ENCODE data around the gene SBK1. TPM values are rescaled to one million over a fixed set of nuclear protein-coding genes. Genes with fewer than 3 reads are reported as not detected.
A peak's percentile ranks its signal among the peaks of the same experiment; 100 is the strongest.
"Not testable (repeated sequence)": the region's sequence is repeated elsewhere in the genome, so short reads cannot be mapped to it uniquely, and the experiment has no call there.

Gene SBK1
- total RNA-seq, 2 experiments from 2014 or later: 17.9 to 19.4 TPM

DNA sequence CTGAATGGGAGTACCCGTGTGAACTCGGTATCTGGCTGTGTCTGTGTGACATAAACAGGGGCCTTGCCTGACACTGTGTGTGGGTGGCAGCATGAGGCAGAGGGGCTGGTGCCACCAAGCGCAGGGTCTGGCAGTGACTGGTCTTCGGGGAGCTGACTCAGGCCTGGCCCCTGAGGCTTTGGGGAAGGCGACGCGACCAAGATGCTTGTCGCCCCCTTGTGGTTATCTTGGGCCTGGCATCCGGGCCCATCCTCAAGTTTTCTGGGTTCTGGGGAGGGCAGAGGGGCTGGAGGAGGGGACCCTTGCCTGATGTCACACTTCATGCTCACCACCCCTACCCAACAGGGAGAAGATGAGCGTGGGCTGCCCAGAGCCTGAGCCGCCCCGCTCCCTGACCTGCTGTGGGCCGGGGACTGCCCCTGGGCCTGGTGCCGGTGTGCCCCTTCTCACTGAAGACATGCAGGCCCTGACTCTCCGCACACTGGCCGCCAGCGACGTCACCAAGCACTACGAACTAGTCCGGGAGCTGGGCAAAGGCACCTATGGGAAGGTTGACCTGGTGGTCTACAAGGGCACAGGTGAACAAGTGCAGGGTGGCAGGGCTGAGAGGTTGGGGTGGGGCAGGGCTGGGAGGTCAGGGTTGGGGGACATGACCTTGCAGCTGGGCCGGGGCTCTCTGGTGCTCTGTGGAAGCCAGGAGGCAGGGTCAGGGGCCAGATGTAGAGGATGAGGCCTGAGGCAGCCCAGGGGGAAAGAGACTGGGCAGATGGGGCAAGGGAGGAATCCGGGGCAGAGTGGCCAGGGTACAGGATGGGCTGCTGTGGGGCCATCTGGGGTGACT lies 24.9 kb downstream of the SBK1 start:
- H3K4me3 Mint-ChIP-seq: no peak overlapping the region
- peak; percentile 73 for DNase-seq
- H3K27me3 Mint-ChIP-seq: no peaks in the 10 kb centered on the region
- ChIA-PET POLR2A (no interaction called here), CTCF (interaction anchor here (0.6 to 2.4 kb wide), 12 partner anchors 10 to 293 kb away, joined by 3 to 9 read pairs (median 6); partner anchors contain the start of gene SULT1A1)
- peaks cover 6% of the 10 kb centered on the region for H3K36me3 Mint-ChIP-seq (ENCODE audit: low read depth)
- no peaks in the 10 kb centered on the region for H3K9me3 Mint-ChIP-seq
- peak overlapping the region; percentile 46 for H3K27ac Mint-ChIP-seq
- H3K4me1 Mint-ChIP-seq: peaks cover 19% of the 10 kb centered on the region

DNA sequence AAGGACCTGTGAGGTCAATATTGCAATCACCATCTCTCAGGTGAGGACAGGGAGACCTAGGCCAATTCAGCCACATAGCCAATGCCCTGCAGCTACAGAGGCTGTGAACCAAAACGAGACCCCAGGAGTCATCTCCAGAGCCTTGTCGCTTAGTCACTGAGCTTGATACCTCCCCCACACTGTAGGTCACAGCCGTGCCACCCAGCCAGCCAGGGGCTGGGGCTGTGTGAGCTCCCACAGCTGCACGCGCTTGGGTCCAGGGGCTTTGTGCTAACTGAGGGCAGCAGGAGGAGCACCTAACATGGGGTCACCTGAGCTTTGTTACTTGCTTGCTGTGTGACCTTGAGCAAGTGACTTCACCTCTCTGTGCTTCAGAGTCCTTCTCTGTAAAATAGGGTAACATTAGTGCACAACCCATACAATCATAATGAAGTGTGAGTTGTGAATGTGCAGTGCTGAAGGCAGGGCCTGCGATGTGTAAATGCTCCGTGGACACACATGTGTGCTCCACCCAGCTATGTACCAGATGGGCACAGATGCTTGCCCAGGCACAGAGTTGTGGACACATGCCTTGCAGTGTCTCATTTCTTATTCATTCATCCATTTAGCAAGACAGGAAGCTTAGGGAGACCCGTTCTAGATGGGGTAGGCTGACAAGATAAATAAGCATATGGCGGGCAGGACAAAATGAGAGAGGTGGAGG lies 25.9 kb downstream of the SBK1 start:
- peak overlapping the region; percentile 46 for H3K27ac Mint-ChIP-seq
- H3K4me1 Mint-ChIP-seq: peaks cover 14% of the 10 kb centered on the region
- no peak overlapping the region for H3K4me3 Mint-ChIP-seq
- H3K36me3 Mint-ChIP-seq (ENCODE audit: low read depth): peaks cover 3% of the 10 kb centered on the region
- POLR2A ChIA-PET: no interaction called here
- H3K27me3 Mint-ChIP-seq: no peaks in the 10 kb centered on the region
- no peak for DNase-seq
- CTCF ChIA-PET: interaction anchor here (1.2 to 2.4 kb wide), 6 partner anchors 9 to 41 kb away, joined by 3 to 9 read pairs (median 6); no protein-coding TSS in a partner anchor
- H3K9me3 Mint-ChIP-seq: no peaks in the 10 kb centered on the region

DNA sequence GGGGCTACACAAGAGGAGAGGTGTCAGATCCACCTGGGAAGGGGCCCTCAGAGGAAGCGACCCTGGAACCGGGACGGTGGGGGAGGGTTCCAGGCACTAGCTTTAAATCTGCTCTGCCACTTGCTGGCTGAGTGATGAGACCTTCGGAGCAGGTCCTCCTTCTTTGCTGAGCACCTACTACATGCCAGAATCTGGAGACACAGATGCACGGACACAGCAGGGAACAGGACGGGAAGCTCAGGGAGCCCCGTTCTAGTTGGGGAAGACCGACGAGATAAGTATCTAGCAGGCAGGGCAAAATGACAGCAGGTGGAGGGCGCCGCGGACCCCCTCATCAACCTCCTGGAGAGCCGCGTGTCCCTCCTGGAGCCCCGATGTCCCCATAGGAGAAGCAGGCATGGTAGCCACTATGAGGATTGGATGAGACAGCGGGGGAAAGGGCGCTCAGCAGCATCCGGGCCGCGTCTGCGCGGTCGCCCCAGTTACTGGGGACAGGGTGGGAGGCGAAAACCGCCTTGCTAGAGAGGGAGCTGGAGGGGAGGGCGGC lies 27.2 kb downstream of the SBK1 start:
- H3K4me3 Mint-ChIP-seq: no peak overlapping the region
- DNase-seq: no peak
- peak overlapping the region; percentile 5 for H3K27ac Mint-ChIP-seq
- H3K9me3 Mint-ChIP-seq: no peaks in the 10 kb centered on the region
- H3K36me3 Mint-ChIP-seq (ENCODE audit: low read depth): peaks cover 3% of the 10 kb centered on the region
- POLR2A ChIA-PET: no interaction called here
- no peaks in the 10 kb centered on the region for H3K27me3 Mint-ChIP-seq
- CTCF ChIA-PET: interaction anchor here (1.2 to 1.6 kb wide), 3 partner anchors 36 to 41 kb away, joined by 3 to 4 read pairs (median 3); no protein-coding TSS in a partner anchor
- H3K4me1 Mint-ChIP-seq: peaks cover 14% of the 10 kb centered on the region

GRCh38 chr16:28320023-28320561 lies 27.8 kb downstream of the SBK1 start:
- Mint-ChIP-seq H3K4me3 (no peak overlapping the region), H3K9me3 (no peaks in the 10 kb centered on the region), H3K27me3 (no peaks in the 10 kb centered on the region), H3K36me3 (ENCODE audit: low read depth) (peaks cover 3% of the 10 kb centered on the region), H3K27ac (no peak overlapping the region), H3K4me1 (peaks cover 13% of the 10 kb centered on the region)
- CTCF ChIA-PET: interaction anchor here (1.2 to 1.6 kb wide), 3 partner anchors 36 to 42 kb away, joined by 3 to 4 read pairs (median 3); no protein-coding TSS in a partner anchor
- POLR2A ChIA-PET: no interaction called here
- no peak for DNase-seq

- no peak overlapping the region for H3K4me3 Mint-ChIP-seq
- CTCF ChIA-PET: interaction anchor here (1.2 to 1.7 kb wide), 4 partner anchors 8 to 43 kb away, joined by 3 to 15 read pairs (median 4); no protein-coding TSS in a partner anchor
Measured at GRCh38 chr16:28320741-28321140, 28.4 kb downstream of the SBK1 start.

DNA sequence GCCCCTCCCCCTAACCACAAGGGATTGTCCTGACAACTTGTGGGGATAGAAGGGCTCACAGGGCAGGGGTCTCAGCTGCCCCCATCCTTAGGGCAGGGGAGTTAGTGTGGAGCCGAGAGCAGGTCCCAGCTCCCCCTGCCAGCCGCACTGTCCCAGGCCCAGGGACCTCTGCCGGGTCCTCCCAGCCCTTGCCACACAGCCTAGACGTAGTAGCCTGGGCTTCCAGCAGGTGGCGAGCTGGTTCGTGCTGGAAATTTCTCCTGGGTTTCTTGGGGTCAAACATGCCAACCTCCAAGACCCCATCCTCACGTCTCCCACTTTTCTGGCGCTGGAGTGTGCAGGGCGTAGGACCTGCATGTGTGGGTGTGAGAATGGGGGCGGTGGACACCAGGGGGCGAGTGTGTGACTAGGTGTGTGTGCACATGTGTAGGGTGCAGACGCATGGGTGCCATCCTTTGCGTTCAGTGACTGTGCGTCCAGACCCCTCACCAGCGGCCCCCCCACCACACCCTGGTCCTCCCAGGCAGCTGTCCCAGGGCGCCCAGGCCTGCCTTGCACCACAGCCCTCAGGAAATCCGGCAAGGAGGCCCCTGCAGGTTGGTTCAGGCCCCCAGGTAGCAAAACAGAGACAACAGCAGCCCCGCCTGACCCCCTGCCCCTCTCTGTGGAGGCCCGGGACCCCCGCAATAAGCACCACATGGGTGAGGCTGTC lies 29.5 kb downstream of the SBK1 start:
- Mint-ChIP-seq H3K36me3 (ENCODE audit: low read depth) (peaks cover 3% of the 10 kb centered on the region), H3K27ac (no peak overlapping the region), H3K4me1 (peaks cover 11% of the 10 kb centered on the region), H3K27me3 (no peaks in the 10 kb centered on the region), H3K9me3 (no peaks in the 10 kb centered on the region), H3K4me3 (no peak overlapping the region)
- CTCF ChIA-PET: interaction anchor here (0.6 to 1.7 kb wide), 6 partner anchors 9 to 580 kb away, joined by 3 to 15 read pairs (median 4); no protein-coding TSS in a partner anchor
- POLR2A ChIA-PET: no interaction called here
- peak; percentile 46 for DNase-seq

More at GRCh38 chr16:28320741-28321140, 28.4 kb downstream of the SBK1 start:
- H3K36me3 Mint-ChIP-seq (ENCODE audit: low read depth): peaks cover 3% of the 10 kb centered on the region
- no peaks in the 10 kb centered on the region for H3K9me3 Mint-ChIP-seq
- H3K27me3 Mint-ChIP-seq: no peaks in the 10 kb centered on the region
- H3K27ac Mint-ChIP-seq: no peak overlapping the region
- POLR2A ChIA-PET: no interaction called here
- DNase-seq: no peak
- H3K4me1 Mint-ChIP-seq: peaks cover 12% of the 10 kb centered on the region

DNA sequence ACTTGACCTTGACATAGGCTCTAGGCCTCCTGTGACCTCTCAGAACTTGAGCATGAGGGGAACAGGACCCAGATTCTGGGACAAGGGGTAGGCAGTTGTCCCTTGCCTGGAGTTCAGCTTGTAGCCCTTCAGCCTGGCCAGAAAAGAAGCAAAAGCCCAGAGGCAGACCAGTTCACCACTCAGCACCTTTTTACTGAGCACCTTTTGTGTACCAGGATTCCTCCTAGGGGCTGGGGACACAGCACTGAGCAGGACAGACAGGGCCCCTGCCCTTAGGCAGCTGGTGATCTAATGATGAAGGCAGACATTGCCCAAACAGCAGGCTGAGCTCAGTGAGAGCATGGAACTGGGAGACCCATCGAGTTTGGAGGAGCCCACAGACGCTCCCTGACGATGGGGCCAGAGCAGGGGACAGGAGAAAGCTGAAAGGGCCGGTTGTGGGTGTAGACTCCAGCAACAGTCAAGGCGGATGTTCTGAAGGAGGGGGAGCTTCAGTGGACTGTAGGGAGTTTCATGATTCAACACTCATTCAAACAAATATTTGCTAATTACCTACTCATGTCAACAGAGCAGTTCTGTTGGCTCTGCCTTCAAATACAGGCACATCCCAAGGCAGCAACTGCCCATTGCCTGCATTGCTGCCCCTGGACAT lies 32.0 kb downstream of the SBK1 start:
- Mint-ChIP-seq H3K4me1 (peaks cover 7% of the 10 kb centered on the region), H3K9me3 (no peaks in the 10 kb centered on the region), H3K27ac (no peak overlapping the region), H3K4me3 (no peak overlapping the region), H3K27me3 (no peaks in the 10 kb centered on the region), H3K36me3 (ENCODE audit: low read depth) (no peaks in the 10 kb centered on the region)
- ChIA-PET POLR2A (no interaction called here), CTCF (no interaction called here)
- no peak for DNase-seq

DNA sequence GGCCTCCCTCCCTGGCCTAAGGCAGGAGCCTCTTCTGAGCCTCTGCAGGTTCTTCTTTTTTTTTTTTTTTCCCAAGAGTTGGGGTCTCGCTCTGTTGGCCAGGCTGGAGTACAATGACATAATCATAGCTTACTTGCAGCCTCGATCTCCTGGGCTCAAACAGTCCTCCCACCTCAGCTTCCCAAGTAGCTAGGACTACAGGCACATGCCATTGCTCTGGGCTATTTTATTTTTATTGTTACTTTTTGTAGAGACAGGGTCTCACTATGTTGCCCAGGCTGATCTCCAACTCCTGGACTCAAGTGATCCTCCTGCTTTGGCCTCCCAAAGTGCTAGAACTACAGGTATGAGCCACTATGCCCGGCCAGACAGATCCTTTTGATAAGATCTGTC lies 32.6 kb downstream of the SBK1 start:
- POLR2A ChIA-PET: no interaction called here
- Mint-ChIP-seq H3K27me3 (no peaks in the 10 kb centered on the region), H3K27ac (no peak overlapping the region), H3K9me3 (no peaks in the 10 kb centered on the region), H3K4me3 (no peak overlapping the region), H3K36me3 (ENCODE audit: low read depth) (no peaks in the 10 kb centered on the region), H3K4me1 (peaks cover 5% of the 10 kb centered on the region)
- CTCF ChIA-PET: interaction anchor here (0.9 kb wide), 1 partner anchor 107 kb away, joined by 3 read pairs; no protein-coding TSS in a partner anchor
- no peak for DNase-seq

- Mint-ChIP-seq H3K4me1 (peaks cover 5% of the 10 kb centered on the region), H3K36me3 (ENCODE audit: low read depth) (no peaks in the 10 kb centered on the region), H3K27ac (no peak overlapping the region), H3K27me3 (no peaks in the 10 kb centered on the region), H3K9me3 (no peaks in the 10 kb centered on the region), H3K4me3 (no peak overlapping the region)
- DNase-seq: peak; percentile 73
- ChIA-PET POLR2A (no interaction called here), CTCF (interaction anchor here (0.6 to 1.8 kb wide), 5 partner anchors 10 to 231 kb away, joined by 3 to 9 read pairs (median 5); no protein-coding TSS in a partner anchor)
Measured at GRCh38 chr16:28326881-28327610, 34.7 kb downstream of the SBK1 start.

DNA sequence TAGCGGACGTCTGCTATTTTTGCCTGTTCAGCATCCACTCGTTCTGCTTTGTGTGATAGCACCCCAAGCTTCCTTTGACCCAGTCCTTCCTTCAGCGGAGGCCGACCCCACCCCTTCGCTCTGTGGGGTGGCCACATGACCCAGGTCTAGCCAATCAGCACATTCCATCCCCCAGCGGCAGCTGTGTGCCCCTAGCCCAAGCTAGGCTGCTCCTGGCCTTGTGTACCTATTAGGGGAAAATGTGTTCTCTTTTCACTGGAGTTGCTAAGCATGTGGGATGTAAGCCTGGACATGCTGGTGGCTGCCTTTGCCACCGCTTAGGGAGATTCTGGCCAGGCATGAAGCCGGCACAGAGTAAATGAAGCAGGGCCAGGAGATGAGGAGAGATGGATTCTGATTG lies 37.9 kb downstream of the SBK1 start:
- H3K36me3 Mint-ChIP-seq (ENCODE audit: low read depth); H3K4me1 Mint-ChIP-seq; H3K27ac Mint-ChIP-seq; H3K9me3 Mint-ChIP-seq; CTCF ChIA-PET; H3K27me3 Mint-ChIP-seq; POLR2A ChIA-PET; H3K4me3 Mint-ChIP-seq; DNase-seq: not testable (repeated sequence)

DNA sequence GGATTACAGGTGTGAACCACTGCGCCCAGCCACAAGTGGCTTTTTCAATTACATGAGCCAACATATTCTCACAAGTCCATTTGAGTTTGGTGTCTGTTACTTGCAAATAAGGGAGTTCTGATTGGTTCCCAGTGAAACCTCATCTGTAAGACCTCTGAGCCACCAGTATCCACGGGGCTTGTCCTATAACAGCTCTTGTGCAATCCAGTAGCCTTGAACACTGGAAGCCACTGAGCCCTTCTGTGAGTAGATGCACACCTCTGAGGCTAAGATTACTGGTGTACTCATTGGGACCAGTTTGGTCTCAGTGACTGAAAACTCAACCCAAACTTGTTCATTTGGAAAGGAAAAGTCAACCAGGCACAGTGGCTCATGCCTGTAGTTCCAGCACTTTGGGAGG lies 38.7 kb downstream of the SBK1 start:
- H3K27ac Mint-ChIP-seq; H3K9me3 Mint-ChIP-seq; H3K4me3 Mint-ChIP-seq; H3K36me3 Mint-ChIP-seq (ENCODE audit: low read depth); H3K4me1 Mint-ChIP-seq; POLR2A ChIA-PET; H3K27me3 Mint-ChIP-seq; CTCF ChIA-PET; DNase-seq: not testable (repeated sequence)

Data from activated CD4-positive, alpha-beta T cell treated with anti-CD3 and anti-CD28 coated beads, Interleukin-2, amount 10 ng/mL, durations not matched to agents 7 days and 5 days (primary cell).